ENCODE data around the gene HSD17B12.
A peak's percentile ranks its signal among the peaks of the same experiment; 100 is the strongest.

DNA sequence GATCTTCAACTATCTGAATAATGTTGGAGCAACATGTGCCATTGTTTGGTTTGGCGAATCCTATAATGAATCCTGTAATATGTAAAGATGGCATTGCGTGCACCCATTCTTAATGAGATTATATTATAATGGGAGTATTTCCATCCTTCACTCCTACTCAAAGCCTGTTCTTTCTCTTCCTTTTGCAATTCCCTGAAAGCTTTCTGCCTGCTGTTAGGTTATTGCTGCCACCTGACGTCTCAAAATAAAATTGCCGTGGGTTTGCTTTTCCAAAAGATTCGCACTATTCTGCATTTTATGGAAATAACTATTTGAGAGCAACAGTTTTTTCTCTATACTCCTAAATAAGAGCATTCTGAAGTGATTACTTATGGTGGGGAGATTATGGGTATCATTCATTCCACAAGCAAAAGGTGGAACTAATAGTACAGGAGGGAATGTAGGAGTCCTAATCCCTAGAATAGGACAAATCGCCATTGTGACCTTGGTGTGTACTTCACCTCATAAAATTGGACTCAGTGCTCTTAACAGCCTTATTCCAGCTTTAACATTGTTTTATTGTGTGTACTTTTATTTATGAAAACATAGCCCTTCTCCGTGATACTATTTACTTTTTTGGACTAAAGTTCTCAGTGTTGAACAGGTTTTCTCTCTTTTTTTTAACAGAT is 130.5 kb downstream of the HSD17B12 start:
- TF ChIP-seq, protein P1, sequence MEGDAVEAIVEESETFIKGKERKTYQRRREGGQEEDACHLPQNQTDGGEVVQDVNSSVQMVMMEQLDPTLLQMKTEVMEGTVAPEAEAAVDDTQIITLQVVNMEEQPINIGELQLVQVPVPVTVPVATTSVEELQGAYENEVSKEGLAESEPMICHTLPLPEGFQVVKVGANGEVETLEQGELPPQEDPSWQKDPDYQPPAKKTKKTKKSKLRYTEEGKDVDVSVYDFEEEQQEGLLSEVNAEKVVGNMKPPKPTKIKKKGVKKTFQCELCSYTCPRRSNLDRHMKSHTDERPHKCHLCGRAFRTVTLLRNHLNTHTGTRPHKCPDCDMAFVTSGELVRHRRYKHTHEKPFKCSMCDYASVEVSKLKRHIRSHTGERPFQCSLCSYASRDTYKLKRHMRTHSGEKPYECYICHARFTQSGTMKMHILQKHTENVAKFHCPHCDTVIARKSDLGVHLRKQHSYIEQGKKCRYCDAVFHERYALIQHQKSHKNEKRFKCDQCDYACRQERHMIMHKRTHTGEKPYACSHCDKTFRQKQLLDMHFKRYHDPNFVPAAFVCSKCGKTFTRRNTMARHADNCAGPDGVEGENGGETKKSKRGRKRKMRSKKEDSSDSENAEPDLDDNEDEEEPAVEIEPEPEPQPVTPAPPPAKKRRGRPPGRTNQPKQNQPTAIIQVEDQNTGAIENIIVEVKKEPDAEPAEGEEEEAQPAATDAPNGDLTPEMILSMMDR (IDR thresholded peaks at IDR 0.05; ENCODE audit: control extremely low read depth in 1 of 3, insufficient read depth in 1 of 3, low read depth in 1 of 3, low read length in 3 of 3): peak in 1 of 3 experiments; percentile 23; a peak in 1 of 4 replicates
- TF ChIP-seq EZH2 (IDR thresholded peaks at IDR 0.05; ENCODE audit: low read depth, low read length, severe bottlenecking): no peak
- TF ChIP-seq TEAD4 (IDR thresholded peaks at IDR 0.05; ENCODE audit: low read depth, low read length): no peak
- no peak for TF ChIP-seq POLR2AphosphoS5 (IDR thresholded peaks at IDR 0.05; ENCODE audit: low read depth, low read length)
- no peak for TF ChIP-seq POLR2A (IDR thresholded peaks at IDR 0.05; ENCODE audit: control extremely low read depth in 1 of 2, low read depth in 2 of 2, low read length in 2 of 2)
- TF ChIP-seq CBX8 (IDR thresholded peaks at IDR 0.05; ENCODE audit: borderline replicate concordance, low read depth, low read length): no peak
- no peak for TF ChIP-seq RXRA (IDR thresholded peaks at IDR 0.05; ENCODE audit: insufficient read depth, low read depth, low read length)
- no peak for TF ChIP-seq CBX5 (IDR thresholded peaks at IDR 0.05; ENCODE audit: low read depth, low read length)
- no peak for TF ChIP-seq GTF2F1 (IDR thresholded peaks at IDR 0.05; ENCODE audit: borderline replicate concordance, low read depth, low read length)
- TF ChIP-seq CHD1 (IDR thresholded peaks at IDR 0.05; ENCODE audit: low read depth, low read length): no peak
- no peak for TF ChIP-seq ASH2L (IDR thresholded peaks at IDR 0.05; ENCODE audit: low read length)
- no peak for TF ChIP-seq KDM1A (IDR thresholded peaks at IDR 0.05; ENCODE audit: borderline replicate concordance, low read length)
- no peak for TF ChIP-seq TAF7 (optimal IDR thresholded peaks at IDR 0.05; ENCODE audit: borderline replicate concordance, low read depth, low read length)
- TF ChIP-seq RNF2 (IDR thresholded peaks at IDR 0.05; ENCODE audit: borderline replicate concordance, low read depth, low read length, missing control alignments, poor library complexity, severe bottlenecking): no peak

Data from H1 (cell line).